Endothelial cell of umbilical vein (primary cell): ENCODE results near the gene GGN. TPM values are rescaled to one million over a fixed set of nuclear protein-coding genes. Genes with fewer than 3 reads are reported as not detected.

ENCODE experiments used
- BruUV-seq: library from RNA; stranded (reverse); fragments of 400-500 nt; replicated peaks from 2 replicates; lab custom pipeline; 2021; lab: Mats Ljungman, UMichigan
- CTCF ChIA-PET: fragments of 300-600, 350-600 bp; sonication (Branson Sonifier 250); formaldehyde crosslinking; loops from one replicate; lab custom pipeline; 2021; ENCODE audit warnings: antibody characterized with exemption, inconsistent platforms; lab: Charles Lee
- POLR2A ChIA-PET: fragments of 300-600, 350-600 bp; sonication (Branson Sonifier 250); formaldehyde crosslinking; loops from one replicate; lab custom pipeline; 2021; ENCODE audit warnings: antibody characterized with exemption, inconsistent platforms; lab: Charles Lee
- DNase-seq: peaks from one replicate; pipeline ENCODE4 v3.0.0-alpha.2; 2011; ENCODE audit warnings: low read depth, low spot score
- FAIRE-seq: peaks from 2 replicates; lab custom pipeline; 2011; peaks lifted over from hg19 to GRCh38; lab: Jason Lieb, UNC
- H2AFZ ChIP-seq: 2 replicates; pipeline ENCODE4 v1.6.0; 2012; ENCODE audit warnings: low read depth, low read length, control low read depth, inconsistent platforms
- H3K27ac ChIP-seq: 2 replicates; pipeline ENCODE4 v1.5.1; 2011; ENCODE audit warnings: low read depth, mild to moderate bottlenecking, control low read depth, low read length, moderate library complexity; ENCODE audit not compliant: insufficient read depth
- H3K27me3 ChIP-seq, 2 experiments: 2 replicates each; pipeline versions ENCODE4 v1.6.0 to v1.6.1; 2011; ENCODE audit warnings: low read length in 2 of 2, mixed read lengths in 1 of 2; ENCODE audit not compliant: control insufficient read depth in 2 of 2, insufficient read depth in 2 of 2
- H3K36me3 ChIP-seq, 2 experiments: 2 replicates in 1 of 2; 3 replicates in 1 of 2; pipeline ENCODE4 v1.5.1; 2011; ENCODE audit warnings: low read length in 2 of 2, mild to moderate bottlenecking in 1 of 2, moderate library complexity in 1 of 2; ENCODE audit not compliant: control insufficient read depth in 2 of 2, insufficient read depth in 2 of 2; ENCODE audit errors: extremely low read depth in 1 of 2
- H3K4me1 ChIP-seq: 3 replicates; pipeline ENCODE4 v1.5.1; 2011; ENCODE audit warnings: mild to moderate bottlenecking, low read length; ENCODE audit not compliant: control insufficient read depth, insufficient read depth; ENCODE audit errors: extremely low read depth
- H3K4me2 ChIP-seq: 2 replicates; pipeline ENCODE4 v1.6.1; 2011; ENCODE audit warnings: low read length, control low read depth, mixed read lengths; ENCODE audit not compliant: insufficient read depth
- H3K4me3 ChIP-seq, 3 experiments: fragments of 200-600 bp in 1 of 3; sonication (generic), shearing (Covaris generic) in 1 of 3; replicated peaks in 1 of 3; 2 replicates each; pipeline ENCODE4 v1.5.1; 2011 to 2016; ENCODE audit warnings: control low read depth in 3 of 3, low read length in 3 of 3, mild to moderate bottlenecking in 2 of 3, inconsistent platforms in 1 of 3, low read depth in 1 of 3, moderate library complexity in 1 of 3; ENCODE audit not compliant: insufficient read depth in 1 of 3
- H3K79me2 ChIP-seq: 2 replicates; pipeline ENCODE4 v1.6.0; 2012; ENCODE audit warnings: low read length, inconsistent platforms; ENCODE audit not compliant: control insufficient read depth, insufficient read depth
- H3K9ac ChIP-seq: replicated peaks from 2 replicates; pipeline ENCODE3; 2011; ENCODE audit warnings: low read length, control low read depth; ENCODE audit not compliant: insufficient read depth; ENCODE audit errors: extremely low read depth
- H3K9me1 ChIP-seq: replicated peaks from 3 replicates; pipeline ENCODE4 v1.6.0; 2011; ENCODE audit warnings: mild to moderate bottlenecking, low read length; ENCODE audit not compliant: control insufficient read depth, insufficient read depth; ENCODE audit errors: extremely low read depth
- H3K9me3 ChIP-seq: replicated peaks from 2 replicates; pipeline ENCODE4 v1.5.1; 2012; ENCODE audit warnings: low read length, inconsistent platforms; ENCODE audit not compliant: control insufficient read depth, insufficient read depth
- H4K20me1 ChIP-seq: replicated peaks from 2 replicates; pipeline ENCODE3; 2011; ENCODE audit warnings: mild to moderate bottlenecking, low read length; ENCODE audit not compliant: control insufficient read depth, insufficient read depth; ENCODE audit errors: extremely low read depth
- EZH2 ChIP-seq: IDR thresholded peaks from 2 replicates; pipeline ENCODE4 v1.6.1; 2012; ENCODE audit warnings: borderline replicate concordance, low read depth, mild to moderate bottlenecking, moderate library complexity, low read length, inconsistent platforms; ENCODE audit not compliant: severe bottlenecking
- FOS ChIP-seq: IDR thresholded peaks from 2 replicates; pipeline ENCODE4 v1.6.1; 2011; ENCODE audit warnings: mild to moderate bottlenecking, low read length, moderate library complexity, borderline replicate concordance; ENCODE audit not compliant: insufficient read depth
- GATA2 ChIP-seq: IDR thresholded peaks from 2 replicates; pipeline ENCODE4 v1.7.0; 2011; ENCODE audit warnings: low read depth, mild to moderate bottlenecking, moderate library complexity, mixed read lengths, low read length; ENCODE audit not compliant: insufficient read length, insufficient read depth
- JUN ChIP-seq: IDR thresholded peaks from 2 replicates; pipeline ENCODE4 v1.6.1; 2011; ENCODE audit warnings: borderline replicate concordance, low read depth; ENCODE audit not compliant: insufficient read length, insufficient read depth
- MYC ChIP-seq: IDR thresholded peaks from one replicate; pipeline ENCODE4 v1.6.1; 2011; ENCODE audit warnings: mild to moderate bottlenecking, low read depth, low read length
- POLR2A ChIP-seq: IDR thresholded peaks from 2 replicates; pipeline ENCODE4 v1.6.1; 2012; ENCODE audit warnings: low read depth, mild to moderate bottlenecking, control low read depth, low read length
- POLR2AphosphoS5 ChIP-seq: IDR thresholded peaks from 2 replicates; pipeline ENCODE4 v1.6.1; 2012; ENCODE audit warnings: low read depth, mild to moderate bottlenecking, control low read depth, low read length, moderate library complexity; ENCODE audit not compliant: insufficient read depth
- dilution Hi-C: fragments of 300-500 bp; cut with MboI; formaldehyde crosslinking; loops from one replicate; pipeline ENCODE4 v1.15.0; 2019; ENCODE audit warnings: low sequenced_read_pairs; ENCODE audit not compliant: extremely low pct_ligation_motif_present
- intact Hi-C: fragments of 100-400 bp; cut with micrococcal nuclease; formaldehyde crosslinking; loops from one replicate; pipeline ENCODE4 v1.10.0; 2022
- polyA plus RNA-seq, 4 experiments: library from polyadenylated mRNA; depleted of rRNA in 3 of 4; stranded (reverse) in 3 of 4; unstranded in 1 of 4; fragments of >200 nt; gene quantifications; 2 replicates each; pipeline versions ENCODE4 v1.2.1 to v1.2.3, GENCODE V29; 2011 to 2012; ENCODE audit warnings: missing spikeins in 1 of 4
- total RNA-seq: library from RNA; stranded (reverse); gene quantifications from 2 replicates; pipeline ENCODE4 v1.2.3, GENCODE V29; 2021
- TF ChIP-seq, protein P1 (sequence below), 2 donors: IDR thresholded peaks; 1 replicate in 1 of 2; 2 replicates in 1 of 2; pipeline ENCODE4 v1.5.1; 2011; ENCODE audit warnings: low read length in 2 of 2, mild to moderate bottlenecking in 2 of 2, moderate library complexity in 2 of 2, control low read depth in 1 of 2, inconsistent platforms in 1 of 2, low read depth in 1 of 2; ENCODE audit not compliant: insufficient read depth in 1 of 2; ENCODE audit errors: extremely low read depth in 1 of 2
- TF ChIP-seq, protein P2 (sequence below): IDR thresholded peaks from 2 replicates; pipeline ENCODE4 v1.6.1; 2011; ENCODE audit not compliant: insufficient read depth, insufficient read length

The GGN gene
- total and polyA plus RNA-seq, 2 donors (not counting 3 experiments of a cell fraction or from before 2014, with no cell fraction given): 0.39 to 0.88 TPM

DNA sequence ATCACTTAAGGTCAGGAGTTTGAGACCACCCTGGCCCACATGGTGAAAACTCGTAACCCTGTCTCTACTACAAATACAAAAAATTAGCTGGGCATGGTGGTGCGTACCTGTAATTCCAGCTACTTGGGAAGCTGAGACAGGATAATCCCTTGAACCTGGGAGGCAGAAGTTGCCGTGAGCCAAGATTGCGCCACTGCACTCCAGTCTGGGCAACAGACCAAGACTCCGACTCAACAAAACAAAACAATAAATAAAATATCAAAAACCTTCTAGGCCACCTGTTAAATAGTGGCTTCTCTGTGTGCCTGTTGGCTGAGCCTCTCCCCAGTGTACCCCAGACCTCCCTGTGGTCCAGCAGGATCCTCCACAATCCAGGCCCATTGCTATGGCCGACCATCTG, 16.8 kb downstream of the GGN start:
- CTCF ChIA-PET: no interaction called here

DNA sequence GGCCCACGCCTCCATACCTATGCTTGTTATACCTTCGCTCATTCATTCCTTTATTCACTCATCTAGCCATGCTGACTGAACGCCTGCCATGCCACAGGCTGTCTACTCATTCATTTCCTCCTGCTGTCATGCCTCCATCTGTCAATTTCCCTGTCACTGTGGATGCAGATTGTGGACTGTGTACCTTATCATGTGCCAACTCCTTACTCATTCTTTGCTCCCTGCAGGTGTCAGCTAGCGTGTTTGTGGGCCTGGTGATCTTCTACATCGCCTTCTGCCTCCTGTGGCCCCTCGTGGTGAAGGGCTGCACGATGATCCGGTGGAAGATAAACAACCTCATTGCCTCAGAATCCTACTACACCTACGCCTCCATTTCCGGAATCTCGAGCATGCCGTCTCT, 17.5 kb downstream of the GGN start:
- H3K79me2 ChIP-seq: peaks cover 5% of the 10 kb centered on the region
- intact Hi-C loops: no loop called here
- no peaks in the 10 kb centered on the region for H3K36me3 ChIP-seq
- ChIA-PET CTCF (interaction anchor here (0.8 kb wide), 1 partner anchor 136 kb away, joined by 3 read pairs; no protein-coding TSS in a partner anchor), POLR2A (no interaction called here)
- no peak overlapping the region for H3K9ac ChIP-seq
- DNase-seq (no peak), FAIRE-seq (no peak)
- no peak overlapping the region for H3K4me2 ChIP-seq
- H3K27ac ChIP-seq: no peak overlapping the region
- H3K9me3 ChIP-seq: no peaks in the 10 kb centered on the region
- peaks cover 4 to 6% of the 10 kb centered on the region in 2 experiments for H3K27me3 ChIP-seq
- H4K20me1 ChIP-seq: no peaks in the 10 kb centered on the region
- H3K4me3 ChIP-seq: no peak overlapping the region
- H3K9me1 ChIP-seq: no peaks in the 10 kb centered on the region
- peaks cover 3% of the 10 kb centered on the region for H3K4me1 ChIP-seq
- no TSS peak for BruUV-seq
- dilution Hi-C loops: no loop called here
- TF ChIP-seq FOS (no peak), POLR2AphosphoS5 (no peak), GATA2 (no peak), MYC (no peak), POLR2A (no peak), JUN (no peak), EZH2 (no peak)
- TF ChIP-seq, protein P1, sequence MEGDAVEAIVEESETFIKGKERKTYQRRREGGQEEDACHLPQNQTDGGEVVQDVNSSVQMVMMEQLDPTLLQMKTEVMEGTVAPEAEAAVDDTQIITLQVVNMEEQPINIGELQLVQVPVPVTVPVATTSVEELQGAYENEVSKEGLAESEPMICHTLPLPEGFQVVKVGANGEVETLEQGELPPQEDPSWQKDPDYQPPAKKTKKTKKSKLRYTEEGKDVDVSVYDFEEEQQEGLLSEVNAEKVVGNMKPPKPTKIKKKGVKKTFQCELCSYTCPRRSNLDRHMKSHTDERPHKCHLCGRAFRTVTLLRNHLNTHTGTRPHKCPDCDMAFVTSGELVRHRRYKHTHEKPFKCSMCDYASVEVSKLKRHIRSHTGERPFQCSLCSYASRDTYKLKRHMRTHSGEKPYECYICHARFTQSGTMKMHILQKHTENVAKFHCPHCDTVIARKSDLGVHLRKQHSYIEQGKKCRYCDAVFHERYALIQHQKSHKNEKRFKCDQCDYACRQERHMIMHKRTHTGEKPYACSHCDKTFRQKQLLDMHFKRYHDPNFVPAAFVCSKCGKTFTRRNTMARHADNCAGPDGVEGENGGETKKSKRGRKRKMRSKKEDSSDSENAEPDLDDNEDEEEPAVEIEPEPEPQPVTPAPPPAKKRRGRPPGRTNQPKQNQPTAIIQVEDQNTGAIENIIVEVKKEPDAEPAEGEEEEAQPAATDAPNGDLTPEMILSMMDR (IDR thresholded peaks at IDR 0.05; ENCODE audit: extremely low read depth in 1 of 2, insufficient read depth in 1 of 2, low read depth in 1 of 2, low read length in 2 of 2): no peak
- TF ChIP-seq, protein P2, sequence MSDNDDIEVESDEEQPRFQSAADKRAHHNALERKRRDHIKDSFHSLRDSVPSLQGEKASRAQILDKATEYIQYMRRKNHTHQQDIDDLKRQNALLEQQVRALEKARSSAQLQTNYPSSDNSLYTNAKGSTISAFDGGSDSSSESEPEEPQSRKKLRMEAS: no peak
- no peak overlapping the region for H2AFZ ChIP-seq

More for the DNA sequence above, 16.8 kb downstream of the GGN start:
- intact Hi-C loops: no loop called here
- DNase-seq (no peak), FAIRE-seq (no peak)
- H2AFZ ChIP-seq: no peak overlapping the region
- no peaks in the 10 kb centered on the region for H3K36me3 ChIP-seq
- dilution Hi-C loops: no loop called here
- H3K4me3 ChIP-seq: no peak overlapping the region
- H3K9me1 ChIP-seq: no peaks in the 10 kb centered on the region
- TF ChIP-seq, protein P2: no peak
- TF ChIP-seq POLR2AphosphoS5 (no peak), GATA2 (no peak)
- TF ChIP-seq, protein P1 (IDR thresholded peaks at IDR 0.05; ENCODE audit: extremely low read depth in 1 of 2, insufficient read depth in 1 of 2, low read depth in 1 of 2, low read length in 2 of 2): no peak
- no peak overlapping the region for H3K9ac ChIP-seq
- BruUV-seq: no TSS peak
- H4K20me1 ChIP-seq: no peaks in the 10 kb centered on the region
- POLR2A ChIA-PET: no interaction called here
- H3K4me1 ChIP-seq: peaks cover 11% of the 10 kb centered on the region
- no peak overlapping the region for H3K27ac ChIP-seq
- peaks cover 4 to 6% of the 10 kb centered on the region in 2 experiments for H3K27me3 ChIP-seq
- H3K9me3 ChIP-seq: no peaks in the 10 kb centered on the region
- no peak overlapping the region for H3K4me2 ChIP-seq
- H3K79me2 ChIP-seq: peaks cover 12% of the 10 kb centered on the region
